ENCODE results near the gene P2RY12. TPM values are rescaled to one million over a fixed set of nuclear protein-coding genes. Genes with fewer than 3 reads are reported as not detected.

Gene P2RY12
- total RNA-seq, 1 experiment from 2014 or later: not detected

DNA sequence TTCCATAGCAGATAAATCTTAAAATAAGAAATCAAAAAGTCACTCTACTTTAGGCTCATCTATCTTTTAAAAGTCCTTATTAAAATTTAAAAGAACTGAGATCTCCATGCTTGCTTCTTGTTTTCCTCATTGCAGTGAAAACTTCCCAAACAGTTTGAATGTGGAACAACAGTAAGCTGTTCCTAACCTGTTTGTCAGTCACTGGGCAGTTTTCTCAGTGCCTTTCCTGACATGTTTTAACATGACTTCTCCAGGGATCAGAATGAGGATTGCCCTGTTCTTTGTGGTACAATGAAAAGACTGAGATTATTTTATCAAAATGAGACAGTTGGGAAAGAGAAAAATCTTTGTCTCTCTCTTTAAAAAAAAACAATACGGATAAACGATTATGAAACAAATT is 68.7 kb downstream of the P2RY12 start:
- TF ChIP-seq, protein P1, sequence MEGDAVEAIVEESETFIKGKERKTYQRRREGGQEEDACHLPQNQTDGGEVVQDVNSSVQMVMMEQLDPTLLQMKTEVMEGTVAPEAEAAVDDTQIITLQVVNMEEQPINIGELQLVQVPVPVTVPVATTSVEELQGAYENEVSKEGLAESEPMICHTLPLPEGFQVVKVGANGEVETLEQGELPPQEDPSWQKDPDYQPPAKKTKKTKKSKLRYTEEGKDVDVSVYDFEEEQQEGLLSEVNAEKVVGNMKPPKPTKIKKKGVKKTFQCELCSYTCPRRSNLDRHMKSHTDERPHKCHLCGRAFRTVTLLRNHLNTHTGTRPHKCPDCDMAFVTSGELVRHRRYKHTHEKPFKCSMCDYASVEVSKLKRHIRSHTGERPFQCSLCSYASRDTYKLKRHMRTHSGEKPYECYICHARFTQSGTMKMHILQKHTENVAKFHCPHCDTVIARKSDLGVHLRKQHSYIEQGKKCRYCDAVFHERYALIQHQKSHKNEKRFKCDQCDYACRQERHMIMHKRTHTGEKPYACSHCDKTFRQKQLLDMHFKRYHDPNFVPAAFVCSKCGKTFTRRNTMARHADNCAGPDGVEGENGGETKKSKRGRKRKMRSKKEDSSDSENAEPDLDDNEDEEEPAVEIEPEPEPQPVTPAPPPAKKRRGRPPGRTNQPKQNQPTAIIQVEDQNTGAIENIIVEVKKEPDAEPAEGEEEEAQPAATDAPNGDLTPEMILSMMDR (conservative IDR thresholded peaks at IDR 0.05; ENCODE audit: low read depth, low read length): no peak
- TF ChIP-seq EZH2 (IDR thresholded peaks at IDR 0.05; ENCODE audit: low read length, unreplicated experiment) (no peak), EZH2phosphoT487 (IDR thresholded peaks at IDR 0.05; ENCODE audit: borderline replicate concordance, low read length) (no peak)
- H2AFZ ChIP-seq (ENCODE audit: low read length): no peak overlapping the region
- BruUV-seq (replicated peaks): no TSS peak
- peaks cover 56% of the 10 kb centered on the region for H3K79me2 ChIP-seq (ENCODE audit: low read length)
- intact Hi-C loops (cut with micrococcal nuclease): loop anchor here (1.0 to 5.0 kb wide), 2 partner anchors 11 to 591 kb away; no protein-coding TSS in a partner anchor
- CTCF ChIA-PET: interaction anchor here (0.6 kb wide), 1 partner anchor 10 kb away, joined by 3 read pairs; no protein-coding TSS in a partner anchor
- H3K9ac ChIP-seq (ENCODE audit: low read length): peak overlapping the region; percentile 68
- peak overlapping the region; percentile 89 for H3K27ac ChIP-seq (ENCODE audit: low read length)
- DNase-seq (peak; percentile 29), ATAC-seq (no peak)
- no peaks in the 10 kb centered on the region for H4K20me1 ChIP-seq (ENCODE audit: low read length)
- H3F3A ChIP-seq (ENCODE audit: low read length, unreplicated experiment): peaks cover 6% of the 10 kb centered on the region
- peak overlapping the region; percentile 89 for H3K4me2 ChIP-seq (ENCODE audit: low read length)
- H3K4me1 ChIP-seq (ENCODE audit: insufficient read depth, low read length): peaks cover 70% of the 10 kb centered on the region
- no peaks in the 10 kb centered on the region for H3K9me2 ChIP-seq (replicated peaks; ENCODE audit: low read length)
- POLR2A ChIA-PET (ENCODE audit: unreplicated experiment): no interaction called here
- H3K9me3 ChIP-seq (ENCODE audit: low read length): no peaks in the 10 kb centered on the region
- H3K4me3 ChIP-seq (ENCODE audit: low read length): peak overlapping the region; percentile 72
- H3K27me3 ChIP-seq (ENCODE audit: low read length): no peaks in the 10 kb centered on the region
- no peaks in the 10 kb centered on the region for H3K36me3 ChIP-seq (ENCODE audit: low read depth, low read length)

DNA sequence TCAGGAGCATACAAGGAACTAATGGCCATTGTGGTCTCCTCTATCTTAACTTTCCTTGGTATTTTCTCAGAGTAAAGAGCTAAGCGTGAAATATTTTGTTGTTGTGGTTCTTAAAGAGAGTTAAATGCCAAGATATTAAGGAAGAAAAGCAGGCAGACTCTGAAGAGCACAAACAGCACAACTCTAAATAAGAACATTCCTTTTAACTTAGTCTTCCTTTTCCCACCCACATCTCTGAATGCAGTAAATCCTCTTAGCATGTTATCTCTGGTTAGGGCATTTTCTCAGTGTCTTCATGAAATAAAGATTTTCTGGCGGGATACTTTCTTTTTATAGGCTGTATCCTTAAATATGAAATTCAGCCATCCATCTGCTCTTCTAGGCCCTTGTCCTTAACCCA is 69.4 kb downstream of the P2RY12 start:
- intact Hi-C loops (cut with micrococcal nuclease): loop anchor here (5.0 kb wide), 1 partner anchor 592 kb away; no protein-coding TSS in a partner anchor
- Histone ChIP-seq H3K4me2 (ENCODE audit: low read length) (peak overlapping the region; percentile 89), H3K4me1 (ENCODE audit: insufficient read depth, low read length) (peaks cover 63% of the 10 kb centered on the region), H3F3A (ENCODE audit: low read length, unreplicated experiment) (peaks cover 6% of the 10 kb centered on the region), H3K36me3 (ENCODE audit: low read depth, low read length) (no peaks in the 10 kb centered on the region), H3K9ac (ENCODE audit: low read length) (peak overlapping the region; percentile 68), H4K20me1 (ENCODE audit: low read length) (no peaks in the 10 kb centered on the region), H3K9me2 (replicated peaks; ENCODE audit: low read length) (no peaks in the 10 kb centered on the region), H3K27ac (ENCODE audit: low read length) (peak overlapping the region; percentile 89), H3K79me2 (ENCODE audit: low read length) (peaks cover 63% of the 10 kb centered on the region), H3K27me3 (ENCODE audit: low read length) (no peaks in the 10 kb centered on the region), H3K9me3 (ENCODE audit: low read length) (no peaks in the 10 kb centered on the region), H3K4me3 (ENCODE audit: low read length) (peak overlapping the region; percentile 72), H2AFZ (ENCODE audit: low read length) (no peak overlapping the region)
- no TSS peak for BruUV-seq (replicated peaks)
- DNase-seq (peak; percentile 60), ATAC-seq (peak; percentile 24)
- CTCF ChIA-PET: no interaction called here
- POLR2A ChIA-PET (ENCODE audit: unreplicated experiment): no interaction called here
- TF ChIP-seq, protein P1 (conservative IDR thresholded peaks at IDR 0.05; ENCODE audit: low read depth, low read length): no peak
- TF ChIP-seq EZH2 (IDR thresholded peaks at IDR 0.05; ENCODE audit: low read length, unreplicated experiment): no peak
- no peak for TF ChIP-seq EZH2phosphoT487 (IDR thresholded peaks at IDR 0.05; ENCODE audit: borderline replicate concordance, low read length)

DNA sequence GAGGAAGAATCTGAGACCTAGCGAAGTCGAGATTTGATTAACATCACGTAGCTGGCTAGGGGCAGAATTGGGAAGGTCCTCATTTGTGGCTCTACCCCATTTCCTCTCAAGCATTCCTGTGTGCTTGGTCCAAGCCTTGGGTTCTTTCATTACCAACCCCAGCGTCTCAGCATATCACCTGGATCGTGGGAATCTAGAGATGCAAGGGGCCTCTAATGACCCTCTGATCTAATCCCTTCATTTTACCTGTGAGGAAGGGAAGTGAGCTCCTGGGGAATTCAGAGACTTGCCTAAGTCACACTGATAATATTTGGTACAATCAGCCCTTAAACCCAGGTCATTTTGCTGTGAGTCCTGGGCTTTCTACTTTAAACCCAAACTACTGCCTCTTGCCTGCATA is 70.0 kb downstream of the P2RY12 start:
- Histone ChIP-seq H3K9me2 (replicated peaks; ENCODE audit: low read length) (no peaks in the 10 kb centered on the region), H3K27ac (ENCODE audit: low read length) (peak overlapping the region; percentile 89), H3K9me3 (ENCODE audit: low read length) (no peaks in the 10 kb centered on the region), H2AFZ (ENCODE audit: low read length) (no peak overlapping the region), H3K4me1 (ENCODE audit: insufficient read depth, low read length) (peaks cover 61% of the 10 kb centered on the region), H4K20me1 (ENCODE audit: low read length) (no peaks in the 10 kb centered on the region), H3K9ac (ENCODE audit: low read length) (peak overlapping the region; percentile 68; the same call in 1 of the 2 replicates), H3K27me3 (ENCODE audit: low read length) (no peaks in the 10 kb centered on the region), H3K36me3 (ENCODE audit: low read depth, low read length) (no peaks in the 10 kb centered on the region), H3K4me3 (ENCODE audit: low read length) (peak overlapping the region; percentile 72), H3F3A (ENCODE audit: low read length, unreplicated experiment) (peaks cover 6% of the 10 kb centered on the region), H3K4me2 (ENCODE audit: low read length) (peak overlapping the region; percentile 89), H3K79me2 (ENCODE audit: low read length) (peaks cover 69% of the 10 kb centered on the region)
- CTCF ChIA-PET: no interaction called here
- ATAC-seq (no peak), DNase-seq (no peak)
- TF ChIP-seq EZH2phosphoT487 (IDR thresholded peaks at IDR 0.05; ENCODE audit: borderline replicate concordance, low read length): no peak
- TF ChIP-seq, protein P1 (conservative IDR thresholded peaks at IDR 0.05; ENCODE audit: low read depth, low read length): no peak
- no peak for TF ChIP-seq EZH2 (IDR thresholded peaks at IDR 0.05; ENCODE audit: low read length, unreplicated experiment)
- intact Hi-C loops (cut with micrococcal nuclease): no loop called here
- no TSS peak for BruUV-seq (replicated peaks)
- POLR2A ChIA-PET (ENCODE audit: unreplicated experiment): no interaction called here
